Astrocyte (in vitro differentiated cells and primary cell): ENCODE data around the gene GNPTG. TPM values are rescaled to one million over a fixed set of nuclear protein-coding genes. Genes with fewer than 3 reads are reported as not detected.

ENCODE experiments used
- DNase-seq: peaks from one replicate; pipeline ENCODE4 v3.0.0-alpha.2; 2010; ENCODE audit warnings: low read depth
- FAIRE-seq: peaks from 2 replicates; lab custom pipeline; 2011; peaks lifted over from hg19 to GRCh38; lab: Jason Lieb, UNC
- H2AFZ ChIP-seq: 2 replicates; pipeline ENCODE4 v1.6.0; 2012; ENCODE audit warnings: low read depth, low read length, inconsistent platforms
- H3K27ac ChIP-seq: 2 replicates; pipeline ENCODE4 v1.5.1; 2011; ENCODE audit warnings: low read depth, low read length, inconsistent platforms
- H3K27me3 ChIP-seq: 2 replicates; pipeline ENCODE4 v1.6.0; 2011; ENCODE audit warnings: low read length, inconsistent platforms; ENCODE audit not compliant: insufficient read depth
- H3K36me3 ChIP-seq: 2 replicates; pipeline ENCODE4 v1.5.1; 2011; ENCODE audit warnings: low read length, inconsistent platforms; ENCODE audit not compliant: insufficient read depth
- H3K4me1 ChIP-seq: 2 replicates; pipeline ENCODE4 v1.5.1; 2011; ENCODE audit warnings: low read length, inconsistent platforms; ENCODE audit not compliant: insufficient read depth
- H3K4me2 ChIP-seq: 2 replicates; pipeline ENCODE4 v1.6.0; 2012; ENCODE audit warnings: low read length, inconsistent platforms
- H3K4me3 ChIP-seq: 2 replicates; pipeline ENCODE4 v1.5.1; 2011; ENCODE audit warnings: low read depth, mild to moderate bottlenecking, low read length, inconsistent platforms; ENCODE audit not compliant: insufficient read depth
- H3K79me2 ChIP-seq: 2 replicates; pipeline ENCODE4 v1.6.0; 2012; ENCODE audit warnings: mild to moderate bottlenecking, low read length, inconsistent platforms; ENCODE audit not compliant: insufficient read depth
- H3K9ac ChIP-seq: 2 replicates; pipeline ENCODE4 v1.6.0; 2012; ENCODE audit warnings: mild to moderate bottlenecking, low read length, inconsistent platforms
- H3K9me3 ChIP-seq: 2 replicates; pipeline ENCODE4 v1.5.1; 2012; ENCODE audit warnings: low read depth, mild to moderate bottlenecking, low read length, inconsistent platforms; ENCODE audit not compliant: insufficient read depth
- H4K20me1 ChIP-seq: 2 replicates; pipeline ENCODE4 v1.6.0; 2012; ENCODE audit warnings: low read length, inconsistent platforms; ENCODE audit not compliant: insufficient read depth
- H3K27ac Mint-ChIP-seq: one replicate; pipeline ENCODE4 v1.8.0; 2021; ENCODE audit warnings: mild to moderate bottlenecking, mixed read lengths; ENCODE audit not compliant: unreplicated experiment
- H3K27me3 Mint-ChIP-seq: one replicate; pipeline ENCODE4 v1.8.0; 2021; ENCODE audit warnings: low read depth, mixed read lengths; ENCODE audit not compliant: unreplicated experiment
- H3K36me3 Mint-ChIP-seq: one replicate; pipeline ENCODE4 v1.8.0; 2021; ENCODE audit warnings: low read depth, mixed read lengths; ENCODE audit not compliant: unreplicated experiment
- H3K4me1 Mint-ChIP-seq: one replicate; pipeline ENCODE4 v1.8.0; 2021; ENCODE audit warnings: low read depth, mixed read lengths; ENCODE audit not compliant: unreplicated experiment
- H3K4me3 Mint-ChIP-seq: one replicate; pipeline ENCODE4 v1.8.0; 2021; ENCODE audit warnings: mild to moderate bottlenecking, moderate library complexity, mixed read lengths; ENCODE audit not compliant: unreplicated experiment
- H3K9me3 Mint-ChIP-seq: one replicate; pipeline ENCODE4 v1.8.0; 2021; ENCODE audit warnings: mild to moderate bottlenecking, mixed read lengths; ENCODE audit not compliant: unreplicated experiment
- EZH2 ChIP-seq: IDR thresholded peaks from 2 replicates; pipeline ENCODE4 v1.6.1; 2012; ENCODE audit warnings: mild to moderate bottlenecking, low read length, inconsistent platforms; ENCODE audit not compliant: insufficient read depth
- total RNA-seq: library from RNA; stranded (reverse); gene quantifications from 2 replicates; pipeline ENCODE4 v1.2.1, GENCODE V29; 2021
- TF ChIP-seq, protein P1 (sequence below): IDR thresholded peaks from 2 replicates; pipeline ENCODE4 v1.5.1; 2011; ENCODE audit warnings: low read depth, mild to moderate bottlenecking, inconsistent platforms, low read length, moderate library complexity; ENCODE audit not compliant: insufficient read depth

Gene GNPTG
- total RNA-seq, 1 donor from 2014 or later: 45.5 TPM

DNA sequence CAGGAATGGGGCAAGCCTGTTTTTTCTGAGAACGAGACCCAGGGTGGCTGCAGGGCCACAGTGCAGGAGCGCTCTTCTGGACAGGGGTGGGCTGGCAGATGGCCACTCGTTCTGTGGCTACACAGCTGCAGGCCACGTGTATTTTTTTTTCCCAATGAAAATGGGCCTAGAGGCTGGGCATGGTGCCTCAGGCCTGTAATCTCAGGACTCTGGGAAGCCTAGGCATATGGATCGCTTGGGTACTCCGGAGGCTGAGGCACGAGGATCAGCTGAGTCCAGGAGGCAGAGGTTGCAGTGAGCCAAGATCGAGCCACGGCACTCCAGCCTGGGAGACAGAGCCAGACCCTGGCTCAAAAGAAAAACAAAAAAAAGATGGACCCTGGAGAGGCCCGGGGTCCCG lies 56.0 kb downstream of the GNPTG start:
- Histone ChIP-seq H3K4me3 (peak overlapping the region; percentile 31), H3K9me3 (no peaks in the 10 kb centered on the region), H4K20me1 (peaks cover 23% of the 10 kb centered on the region), H3K9ac (peak overlapping the region; percentile 55), H3K27ac (no peak overlapping the region), H3K4me2 (peak overlapping the region; percentile 100), H3K79me2 (peaks cover 3% of the 10 kb centered on the region), H3K27me3 (no peaks in the 10 kb centered on the region), H2AFZ (peak overlapping the region; percentile 64), H3K36me3 (no peaks in the 10 kb centered on the region), H3K4me1 (no peaks in the 10 kb centered on the region)
- peak; percentile 34 for DNase-seq
- Mint-ChIP-seq H3K4me3 (peak overlapping the region; percentile 67), H3K4me1 (peaks cover 1% of the 10 kb centered on the region), H3K27ac (no peak overlapping the region), H3K9me3 (no peaks in the 10 kb centered on the region), H3K36me3 (peaks cover 7% of the 10 kb centered on the region), H3K27me3 (no peaks in the 10 kb centered on the region)
- TF ChIP-seq EZH2: no peak
- TF ChIP-seq, protein P1, sequence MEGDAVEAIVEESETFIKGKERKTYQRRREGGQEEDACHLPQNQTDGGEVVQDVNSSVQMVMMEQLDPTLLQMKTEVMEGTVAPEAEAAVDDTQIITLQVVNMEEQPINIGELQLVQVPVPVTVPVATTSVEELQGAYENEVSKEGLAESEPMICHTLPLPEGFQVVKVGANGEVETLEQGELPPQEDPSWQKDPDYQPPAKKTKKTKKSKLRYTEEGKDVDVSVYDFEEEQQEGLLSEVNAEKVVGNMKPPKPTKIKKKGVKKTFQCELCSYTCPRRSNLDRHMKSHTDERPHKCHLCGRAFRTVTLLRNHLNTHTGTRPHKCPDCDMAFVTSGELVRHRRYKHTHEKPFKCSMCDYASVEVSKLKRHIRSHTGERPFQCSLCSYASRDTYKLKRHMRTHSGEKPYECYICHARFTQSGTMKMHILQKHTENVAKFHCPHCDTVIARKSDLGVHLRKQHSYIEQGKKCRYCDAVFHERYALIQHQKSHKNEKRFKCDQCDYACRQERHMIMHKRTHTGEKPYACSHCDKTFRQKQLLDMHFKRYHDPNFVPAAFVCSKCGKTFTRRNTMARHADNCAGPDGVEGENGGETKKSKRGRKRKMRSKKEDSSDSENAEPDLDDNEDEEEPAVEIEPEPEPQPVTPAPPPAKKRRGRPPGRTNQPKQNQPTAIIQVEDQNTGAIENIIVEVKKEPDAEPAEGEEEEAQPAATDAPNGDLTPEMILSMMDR: no peak
- FAIRE-seq: no peak

DNA sequence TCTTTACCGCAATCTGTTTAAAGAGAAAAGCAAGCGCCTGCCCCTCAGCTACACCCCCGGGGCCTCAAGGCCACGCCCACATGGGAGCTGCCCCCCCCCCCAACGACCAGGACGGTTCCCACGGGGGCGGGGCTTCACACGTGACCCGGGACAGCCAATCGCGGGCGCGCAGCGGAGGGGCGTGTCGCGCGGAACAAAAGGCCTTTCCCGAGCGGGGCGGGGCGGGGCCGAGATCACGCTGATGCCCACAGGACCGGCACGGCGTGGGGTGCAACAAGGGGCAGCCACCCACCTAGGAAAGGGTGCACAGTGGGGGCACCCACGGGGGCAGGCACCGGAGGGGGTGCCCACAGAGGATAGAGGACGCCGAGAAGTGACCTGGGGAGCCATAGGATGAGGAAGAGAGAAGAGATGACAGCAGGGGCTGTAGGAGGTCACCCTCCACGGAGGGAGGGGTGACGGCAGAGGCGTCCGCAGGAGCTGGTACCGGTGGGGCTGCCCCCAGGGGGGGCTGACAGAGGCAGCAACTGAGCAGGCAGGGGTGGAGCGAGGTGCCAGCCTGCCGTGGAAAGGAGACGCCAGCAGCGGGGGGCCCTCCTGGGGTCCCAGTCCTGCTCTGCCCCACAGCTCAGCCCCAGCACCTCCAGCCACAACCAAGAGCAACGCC lies 56.6 kb downstream of the GNPTG start:
- TF ChIP-seq EZH2: no peak
- TF ChIP-seq, protein P1: no peak
- Histone ChIP-seq H2AFZ (peak overlapping the region; percentile 96), H4K20me1 (peaks cover 22% of the 10 kb centered on the region), H3K4me3 (peak overlapping the region; percentile 82), H3K27me3 (no peaks in the 10 kb centered on the region), H3K9me3 (no peaks in the 10 kb centered on the region), H3K27ac (no peak overlapping the region), H3K4me2 (peak overlapping the region; percentile 100), H3K9ac (peak overlapping the region; percentile 83), H3K79me2 (peaks cover 3% of the 10 kb centered on the region), H3K4me1 (no peaks in the 10 kb centered on the region), H3K36me3 (no peaks in the 10 kb centered on the region)
- Mint-ChIP-seq H3K27me3 (no peaks in the 10 kb centered on the region), H3K4me1 (peaks cover 1% of the 10 kb centered on the region), H3K9me3 (no peaks in the 10 kb centered on the region), H3K36me3 (peaks cover 5% of the 10 kb centered on the region), H3K27ac (no peak overlapping the region), H3K4me3 (peak overlapping the region; percentile 80)
- FAIRE-seq (no peak), DNase-seq (peak; percentile 52)

DNA sequence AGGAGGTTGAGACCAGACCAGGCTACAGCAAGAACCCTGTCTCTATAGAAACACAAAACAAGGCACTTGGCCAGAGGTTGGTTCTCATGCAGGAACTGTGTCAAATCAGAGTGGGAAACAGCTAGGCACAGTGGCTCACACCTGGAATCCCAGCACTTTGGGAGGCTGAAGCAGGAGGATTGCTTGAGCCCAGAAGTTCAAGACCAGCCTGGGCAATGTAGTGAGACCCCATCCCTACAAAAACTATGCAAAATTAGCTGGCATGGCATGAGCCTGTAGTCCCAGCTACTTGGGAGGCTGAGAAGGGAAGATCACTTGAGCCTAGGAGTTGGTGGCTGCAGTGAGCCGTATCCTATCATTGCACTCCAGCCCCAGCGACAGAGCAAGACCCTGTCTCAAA lies 61.1 kb downstream of the GNPTG start:
- Mint-ChIP-seq H3K36me3 (peaks cover 4% of the 10 kb centered on the region), H3K4me3 (peak overlapping the region; percentile 50), H3K27me3 (no peaks in the 10 kb centered on the region), H3K27ac (no peak overlapping the region), H3K9me3 (no peaks in the 10 kb centered on the region), H3K4me1 (peaks cover 4% of the 10 kb centered on the region)
- no peak for DNase-seq
- H3K27ac ChIP-seq: no peak overlapping the region
- H3K9ac ChIP-seq: no peak overlapping the region
- no peaks in the 10 kb centered on the region for H3K4me1 ChIP-seq
- no peak for FAIRE-seq
- no peak overlapping the region for H3K4me2 ChIP-seq
- H3K79me2 ChIP-seq: peaks cover 5% of the 10 kb centered on the region
- H2AFZ ChIP-seq: no peak overlapping the region
- no peaks in the 10 kb centered on the region for H3K36me3 ChIP-seq
- peaks cover 4% of the 10 kb centered on the region for H4K20me1 ChIP-seq
- no peak overlapping the region for H3K4me3 ChIP-seq
- TF ChIP-seq, protein P1: no peak
- no peak for TF ChIP-seq EZH2
- H3K27me3 ChIP-seq: no peaks in the 10 kb centered on the region
- no peaks in the 10 kb centered on the region for H3K9me3 ChIP-seq
